HG03095 (cell line): ENCODE results near the gene E4F1.
A peak's percentile ranks its signal among the peaks of the same experiment; 100 is the strongest.
"Not testable (repeated sequence)": the region's sequence is repeated elsewhere in the genome, so short reads cannot be mapped to it uniquely, and the experiment has no call there.

Experiments
- ATAC-seq: cut with Tn5 transposase; IDR thresholded peaks from one replicate; pipeline ENCODE4 v1.9.1; 2021; ENCODE audit warnings: moderate library complexity; ENCODE audit not compliant: unreplicated experiment

E4F1 gene

GRCh38 chr16:2189252-2189893 lies 34.0 kb upstream of the E4F1 start:
- ATAC-seq = no peak

- ATAC-seq = no peak
These were observed 33.3 kb upstream of the E4F1 start for GRCh38 chr16:2190002-2190658.

- no peak for ATAC-seq
These were observed 32.5 kb upstream of the E4F1 start for GRCh38 chr16:2190659-2191445.

DNA sequence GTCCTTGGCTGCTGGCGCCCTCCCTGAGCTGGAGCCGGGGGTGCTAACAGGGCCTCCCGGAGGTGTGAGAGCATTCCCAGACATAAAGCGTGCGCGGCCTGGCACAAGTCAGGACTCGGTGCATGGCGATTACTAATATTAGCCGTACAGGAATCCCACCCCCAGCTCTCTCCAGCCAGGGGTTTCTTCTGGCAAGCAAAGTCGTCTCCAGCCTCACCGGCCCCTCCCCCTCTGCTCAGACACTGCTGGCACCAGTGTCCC lies 32.0 kb upstream of the E4F1 start:
- ATAC-seq = no peak

DNA sequence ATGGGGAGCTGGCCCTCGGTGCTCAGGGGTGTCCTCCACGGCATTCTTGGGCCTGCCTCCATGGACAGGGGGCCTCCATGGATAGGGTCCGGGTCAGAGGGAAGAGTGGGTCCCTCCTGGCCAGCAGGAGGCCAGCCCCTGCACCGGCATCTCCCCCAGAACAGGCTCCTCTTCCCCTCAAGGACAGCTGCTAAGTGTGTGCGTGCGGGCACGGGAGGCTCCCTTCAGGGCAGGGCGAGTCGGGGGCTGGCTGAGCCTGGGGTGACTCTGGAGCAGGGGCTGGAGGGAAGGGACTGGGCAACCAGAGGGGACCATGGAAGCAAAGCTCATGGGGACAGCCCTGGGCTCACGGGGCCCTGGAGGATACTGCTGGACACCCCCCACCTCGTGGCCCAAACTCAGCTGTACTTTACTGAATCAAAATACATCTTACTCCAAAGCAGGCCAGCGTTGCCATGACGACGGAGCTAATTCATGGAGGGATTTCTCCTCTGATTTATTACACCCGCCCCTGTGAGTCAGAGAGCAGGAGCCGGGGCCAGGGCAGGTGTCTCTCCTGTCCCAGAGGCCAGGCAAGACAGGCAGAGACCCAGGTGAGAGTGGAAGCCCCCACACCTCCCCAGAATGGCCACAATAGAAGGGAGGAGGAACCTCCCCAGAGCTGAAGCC lies 29.1 kb upstream of the E4F1 start:
- no peak for ATAC-seq

DNA sequence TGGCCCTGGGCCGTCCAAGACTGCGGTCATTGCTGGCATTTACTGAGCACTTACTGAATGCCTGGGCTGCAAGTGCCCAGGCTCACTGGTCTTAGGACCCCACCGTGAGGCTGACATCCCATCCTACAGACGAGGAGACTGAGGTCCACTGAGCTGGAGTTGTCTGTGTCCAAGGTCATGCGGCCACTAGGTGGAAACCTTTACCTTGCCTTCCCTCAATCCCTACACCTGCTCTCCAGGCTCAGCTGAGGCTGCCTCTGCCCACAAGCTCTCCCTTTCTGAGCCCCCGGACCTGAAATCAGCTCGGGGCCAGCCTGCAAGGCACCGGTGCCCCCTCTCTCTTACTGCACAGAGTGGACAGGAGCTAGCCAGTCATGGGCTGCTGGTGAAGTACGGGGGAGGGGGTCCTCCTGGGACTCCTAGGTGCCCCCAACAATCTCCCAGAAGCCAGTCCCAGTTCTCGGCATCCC lies 28.5 kb upstream of the E4F1 start:
- ATAC-seq = no peak

DNA sequence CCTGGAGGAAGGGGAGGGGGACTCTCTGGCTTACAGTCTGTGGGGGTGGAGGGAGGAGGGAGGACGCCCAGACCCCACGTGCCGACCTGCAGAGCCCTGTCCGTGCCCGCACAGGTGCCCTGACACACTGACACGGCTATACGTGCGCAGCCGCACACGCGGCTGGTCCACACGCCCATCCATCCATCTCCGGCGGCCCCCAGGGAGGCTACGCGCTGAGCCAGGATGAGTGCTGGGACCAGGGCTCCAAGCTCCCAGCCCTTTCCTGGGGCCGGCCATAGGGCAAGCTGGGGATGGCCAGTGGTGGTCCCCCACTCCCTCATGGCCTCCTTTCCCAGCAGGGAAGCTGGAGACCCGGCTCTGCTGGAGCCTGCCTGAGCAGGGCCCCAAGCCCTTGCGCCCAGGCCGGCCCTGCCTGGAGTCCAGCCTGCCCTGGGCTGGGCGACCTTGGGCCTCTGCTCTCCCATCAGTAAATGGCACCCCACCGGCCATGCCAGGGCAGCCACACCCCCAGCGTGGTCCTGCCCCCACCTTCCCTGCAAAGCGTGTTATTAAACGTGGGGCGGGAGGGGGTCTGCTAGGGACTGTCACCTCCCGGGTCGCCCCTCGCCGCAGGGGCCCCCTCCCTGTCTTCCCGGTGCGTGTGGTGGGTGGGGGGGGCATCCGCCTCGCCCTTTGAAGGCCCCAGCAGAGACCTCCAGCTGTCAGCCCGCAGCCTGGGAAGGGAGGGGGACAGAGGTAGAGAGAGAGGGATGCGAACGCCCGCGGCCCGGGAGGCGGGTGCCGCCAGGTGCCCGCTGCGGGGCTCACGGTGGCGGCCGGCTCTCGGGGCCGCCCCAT lies 27.8 kb upstream of the E4F1 start:
- ATAC-seq = no peak

DNA sequence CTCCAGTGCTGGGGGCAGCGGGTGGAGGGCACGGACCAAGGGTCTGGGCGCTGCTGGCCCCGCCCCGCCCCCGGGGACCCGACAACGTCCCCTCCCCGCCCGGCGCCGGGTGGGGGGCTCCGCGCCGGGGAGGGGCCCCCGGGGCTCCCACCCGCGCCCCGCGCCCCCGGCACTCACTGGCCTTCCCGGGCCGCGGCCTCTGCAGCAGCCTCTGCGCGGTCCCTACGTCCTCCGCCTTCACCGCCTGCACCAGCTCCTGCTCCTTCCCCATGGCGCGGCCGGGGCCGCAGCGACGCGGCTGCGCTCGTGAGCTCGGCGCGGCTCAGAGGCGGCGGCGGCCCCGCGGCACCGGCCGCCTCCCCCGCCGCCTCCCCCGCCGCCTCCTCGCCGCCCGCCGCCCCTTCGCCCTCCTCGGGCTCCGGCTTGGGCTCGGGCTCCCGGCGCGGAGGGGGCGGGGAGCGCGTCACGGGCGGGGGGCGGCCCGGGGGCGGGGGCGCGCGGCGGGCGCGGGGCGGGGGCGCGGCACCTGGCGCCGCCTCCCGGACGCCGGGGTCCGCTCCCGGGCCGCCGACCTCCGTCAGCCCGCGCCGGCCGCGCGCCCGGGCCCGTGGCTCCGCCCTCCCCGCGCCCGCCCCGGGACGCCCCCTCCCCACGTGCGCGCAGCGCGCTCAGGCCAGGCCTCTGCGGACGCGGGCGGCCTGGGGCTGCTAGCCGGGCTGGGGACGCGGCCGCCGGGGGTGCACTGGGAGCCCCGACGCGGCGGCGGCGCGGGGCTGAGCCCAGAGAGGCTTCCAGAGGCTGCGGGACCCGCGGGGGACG lies 27.0 kb upstream of the E4F1 start, which contains the start of gene CASKIN1:
CASKIN1 (minus strand) TSS at position 444 of the 819 bp plus-strand sequence; CDS start at position 271, 173 bp downstream.
- ATAC-seq = no peak

- no peak for ATAC-seq
These were observed 26.3 kb upstream of the E4F1 start for GRCh38 chr16:2196981-2197511.

DNA sequence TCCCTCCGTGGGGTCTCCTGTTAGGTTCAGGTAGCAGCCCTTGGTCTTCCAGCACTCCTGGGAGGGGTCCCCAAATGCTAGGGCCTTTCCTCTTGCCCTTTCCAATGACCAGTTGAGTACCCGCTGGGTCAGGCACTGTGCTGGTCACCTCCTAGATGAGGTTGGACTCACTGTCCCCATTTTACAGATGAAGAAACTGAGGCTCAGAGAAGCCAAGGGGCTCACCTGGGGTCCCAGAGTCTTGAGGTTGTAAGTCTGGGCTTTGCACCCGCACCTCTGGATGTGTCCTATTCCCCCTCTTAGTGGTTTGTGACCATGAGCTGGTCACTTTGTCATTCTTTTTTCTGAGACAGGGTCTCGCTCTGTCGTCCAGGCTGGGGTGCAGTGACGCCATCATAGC lies 25.6 kb upstream of the E4F1 start:
- no peak for ATAC-seq

- no peak for ATAC-seq
These were observed 25.1 kb upstream of the E4F1 start for GRCh38 chr16:2198283-2198682.

DNA sequence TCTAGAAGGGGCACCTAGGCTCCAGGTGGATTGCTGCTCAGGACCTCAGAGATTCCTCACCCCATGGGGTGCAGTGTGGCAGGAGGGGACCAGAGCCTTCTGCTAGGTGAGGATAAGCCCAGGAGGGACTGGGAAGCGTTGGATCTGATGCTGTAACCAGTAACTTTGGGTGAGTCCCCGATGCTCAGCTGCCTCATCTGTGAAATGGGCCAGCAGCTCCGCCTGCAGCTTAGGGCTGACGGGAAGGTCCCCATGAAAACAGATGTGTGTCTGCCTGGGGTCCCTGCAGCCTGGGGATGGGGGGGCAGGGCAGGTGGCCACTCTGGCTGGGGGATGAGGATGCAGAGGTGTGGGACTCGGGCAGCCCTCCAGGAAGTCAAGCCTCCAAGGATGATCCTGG lies 24.3 kb upstream of the E4F1 start:
- ATAC-seq = no peak

DNA sequence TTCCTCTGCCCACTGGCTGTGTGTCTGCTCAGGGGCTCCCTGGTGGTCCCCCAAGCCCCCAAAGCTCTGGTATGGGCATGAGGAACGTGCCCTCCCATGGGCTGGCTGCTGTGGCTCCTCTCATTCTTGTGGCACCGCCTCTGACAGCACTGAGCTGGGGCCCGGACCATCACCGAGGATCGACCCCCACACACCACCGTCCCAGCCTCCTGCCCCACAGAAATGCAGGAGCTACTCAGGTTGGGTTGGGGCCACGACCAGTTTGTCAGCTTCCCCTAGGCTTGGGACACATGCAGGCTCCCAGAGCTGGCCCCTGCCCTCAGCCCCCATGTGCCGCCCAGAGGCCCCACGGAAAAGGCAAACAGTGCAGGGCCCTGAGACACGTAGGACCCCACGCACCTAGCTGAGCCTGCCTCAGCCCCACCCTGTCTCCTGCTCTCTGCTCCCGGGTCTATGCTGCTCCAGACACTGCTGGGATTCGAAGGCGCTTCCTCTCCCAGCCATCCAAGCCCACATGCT lies 23.7 kb upstream of the E4F1 start:
- ATAC-seq = no peak

DNA sequence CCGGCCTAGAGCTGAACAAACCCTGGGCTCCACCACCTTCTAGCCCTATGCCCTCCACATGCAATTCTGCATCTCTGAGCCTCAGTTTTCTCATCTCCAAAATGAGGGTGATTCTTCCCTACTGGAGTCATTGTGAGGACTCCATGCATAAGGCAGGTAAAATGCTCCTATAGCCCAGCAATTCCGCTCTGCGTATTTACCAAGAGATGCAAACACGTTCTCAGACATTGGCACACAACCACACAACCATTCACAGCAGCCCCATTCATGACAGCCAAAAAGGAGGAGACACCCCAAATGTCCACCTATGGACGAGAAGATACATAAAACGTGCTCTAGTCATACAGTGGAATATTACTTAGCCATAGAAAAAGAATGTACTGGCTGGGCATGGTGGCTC lies 23.1 kb upstream of the E4F1 start:
- ATAC-seq = no peak

DNA sequence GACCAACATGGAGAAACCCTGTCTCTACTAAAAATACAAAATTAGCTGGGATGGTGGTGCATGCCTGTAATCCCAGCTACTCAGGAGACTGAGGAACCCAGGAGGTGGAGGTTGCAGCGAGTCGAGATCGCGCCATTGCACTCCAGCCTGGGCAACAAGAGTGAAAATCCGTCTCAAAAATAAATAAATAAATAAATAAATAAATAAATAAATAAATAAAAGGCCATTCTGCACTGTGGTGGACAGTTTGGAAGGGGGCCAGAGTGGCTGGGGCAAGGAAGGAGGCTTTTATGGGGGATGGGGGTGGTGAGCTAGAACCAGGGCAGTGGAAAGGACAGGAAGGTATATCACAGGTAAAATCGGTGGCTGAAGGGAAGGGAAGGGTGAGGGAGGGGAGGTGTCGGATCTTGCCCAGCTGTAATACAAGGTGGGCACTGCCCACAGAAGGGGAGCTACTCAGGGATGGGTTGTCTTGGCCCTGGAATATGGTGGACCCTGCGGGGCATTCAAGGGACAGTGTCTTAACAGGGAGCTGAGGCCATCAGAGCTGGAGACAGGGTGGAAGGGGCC lies 20.2 kb upstream of the E4F1 start:
- ATAC-seq = not testable (repeated sequence)

DNA sequence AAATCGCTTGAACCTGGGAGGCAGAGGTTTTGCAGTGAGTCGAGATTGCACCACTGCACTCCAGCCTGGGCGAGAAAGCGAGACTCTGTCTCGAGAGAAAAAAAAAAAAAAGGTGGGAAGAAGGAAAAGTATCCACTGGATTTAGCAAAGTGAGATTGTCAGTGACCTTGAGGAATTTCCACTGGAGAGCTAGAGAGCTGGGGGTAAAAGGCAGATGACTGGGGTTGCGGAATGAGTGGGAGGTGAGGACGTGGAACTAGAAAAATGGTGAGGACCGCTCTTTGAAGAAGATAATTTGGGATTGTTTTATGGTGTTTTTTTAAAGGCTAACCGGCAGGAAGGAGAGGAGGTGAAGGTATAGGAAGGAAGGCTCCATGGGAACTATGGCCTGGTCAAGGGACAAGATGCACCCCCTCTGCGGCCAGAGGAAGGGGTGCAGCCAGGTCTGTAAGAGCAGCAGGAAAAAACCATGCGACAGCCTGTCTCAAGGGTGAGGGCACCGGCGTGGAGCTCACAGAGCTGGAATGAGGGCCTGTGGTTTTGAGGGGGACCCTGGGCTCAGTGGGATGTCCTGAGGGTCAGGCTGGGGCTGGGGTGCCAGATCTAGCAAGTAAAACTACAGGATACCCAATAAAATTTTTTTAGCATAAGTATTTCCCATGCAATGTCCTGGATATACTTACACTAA lies 18.8 kb upstream of the E4F1 start:
- no peak for ATAC-seq

- ATAC-seq = peak; percentile 45
These were observed 18.1 kb upstream of the E4F1 start, which contains the start of gene MLST8 for GRCh38 chr16:2205104-2205966. Gene MLST8, plus strand, starts transcription at chr16:2205454. Its CDS starts 632 bp downstream, at chr16:2206086.
